ENCODE results near the gene SLC4A8.

GRCh38 chr12:51528852-51529650, 104.4 kb downstream of the SLC4A8 start:
- TF ChIP-seq POLR2A (IDR thresholded peaks at IDR 0.05) (no peak), POLR2AphosphoS5 (IDR thresholded peaks at IDR 0.05) (no peak), EP300 (IDR thresholded peaks at IDR 0.05) (no peak), CTCF (IDR thresholded peaks at IDR 0.05) (no peak)
